Nephron (organoid): Measurements from ENCODE around the gene DDHD1.
A peak's percentile ranks its signal among the peaks of the same experiment; 100 is the strongest.

Experiments
- H3K27ac Mint-ChIP-seq, 3 experiments: 2 replicates each; pipeline ENCODE4 v1.8.0; 2020; ENCODE audit warnings: mixed read lengths in 3 of 3, mild to moderate bottlenecking in 2 of 3, moderate library complexity in 1 of 3
- H3K27me3 Mint-ChIP-seq: 2 replicates; pipeline ENCODE4 v1.8.0; 2021; ENCODE audit warnings: low read depth, mild to moderate bottlenecking, moderate library complexity, mixed read lengths
- H3K36me3 Mint-ChIP-seq: 2 replicates; pipeline ENCODE4 v1.8.0; 2020; ENCODE audit warnings: low read depth, mixed read lengths
- H3K4me1 Mint-ChIP-seq: 2 replicates; pipeline ENCODE4 v1.8.0; 2020; ENCODE audit warnings: mixed read lengths
- H3K4me3 Mint-ChIP-seq, 3 experiments: 2 replicates each; pipeline ENCODE4 v1.8.0; 2020; ENCODE audit warnings: mild to moderate bottlenecking in 3 of 3, mixed read lengths in 3 of 3, moderate library complexity in 2 of 3
- H3K9me3 Mint-ChIP-seq: 2 replicates; pipeline ENCODE4 v1.8.0; 2020; ENCODE audit warnings: mixed read lengths
- TF ChIP-seq, protein P1 (sequence below), 3 experiments: fragments of 200-600 bp; sonication (generic); IDR thresholded peaks; one replicate each; pipeline ENCODE4 v1.5.0; 2021; ENCODE audit warnings: antibody characterized with exemption in 3 of 3; ENCODE audit not compliant: unreplicated experiment in 3 of 3

Gene DDHD1

DNA sequence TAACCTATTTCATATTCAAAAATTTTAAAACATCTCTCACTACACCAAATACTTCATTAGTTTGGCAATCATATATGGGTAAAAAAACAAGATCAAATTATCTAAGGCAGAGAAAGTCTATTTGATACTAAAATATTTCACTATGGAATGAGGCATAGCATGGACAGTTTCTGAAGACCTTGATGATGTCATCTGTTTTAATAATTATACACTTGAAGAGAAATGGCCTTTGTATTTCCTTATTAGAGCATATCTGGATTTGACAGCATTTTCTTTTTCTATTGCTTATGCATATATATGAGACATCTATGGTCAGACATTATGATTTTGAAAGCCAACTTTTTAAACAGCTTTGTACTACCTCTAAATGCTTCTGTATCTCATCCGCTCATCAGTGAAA lies 88.6 kb downstream of the DDHD1 start:
- H3K36me3 Mint-ChIP-seq, result peaks cover 10% of the 10 kb centered on the region
- TF ChIP-seq, protein P1, sequence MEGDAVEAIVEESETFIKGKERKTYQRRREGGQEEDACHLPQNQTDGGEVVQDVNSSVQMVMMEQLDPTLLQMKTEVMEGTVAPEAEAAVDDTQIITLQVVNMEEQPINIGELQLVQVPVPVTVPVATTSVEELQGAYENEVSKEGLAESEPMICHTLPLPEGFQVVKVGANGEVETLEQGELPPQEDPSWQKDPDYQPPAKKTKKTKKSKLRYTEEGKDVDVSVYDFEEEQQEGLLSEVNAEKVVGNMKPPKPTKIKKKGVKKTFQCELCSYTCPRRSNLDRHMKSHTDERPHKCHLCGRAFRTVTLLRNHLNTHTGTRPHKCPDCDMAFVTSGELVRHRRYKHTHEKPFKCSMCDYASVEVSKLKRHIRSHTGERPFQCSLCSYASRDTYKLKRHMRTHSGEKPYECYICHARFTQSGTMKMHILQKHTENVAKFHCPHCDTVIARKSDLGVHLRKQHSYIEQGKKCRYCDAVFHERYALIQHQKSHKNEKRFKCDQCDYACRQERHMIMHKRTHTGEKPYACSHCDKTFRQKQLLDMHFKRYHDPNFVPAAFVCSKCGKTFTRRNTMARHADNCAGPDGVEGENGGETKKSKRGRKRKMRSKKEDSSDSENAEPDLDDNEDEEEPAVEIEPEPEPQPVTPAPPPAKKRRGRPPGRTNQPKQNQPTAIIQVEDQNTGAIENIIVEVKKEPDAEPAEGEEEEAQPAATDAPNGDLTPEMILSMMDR (IDR thresholded peaks at IDR 0.05; ENCODE audit: unreplicated experiment in 3 of 3), result no peak
- no peak overlapping the region for H3K4me3 Mint-ChIP-seq
- peak overlapping the region in 1 of 3 experiments; percentile 52 for H3K27ac Mint-ChIP-seq
- no peaks in the 10 kb centered on the region for H3K9me3 Mint-ChIP-seq
- H3K4me1 Mint-ChIP-seq, result peaks cover 18% of the 10 kb centered on the region
- no peaks in the 10 kb centered on the region for H3K27me3 Mint-ChIP-seq

DNA sequence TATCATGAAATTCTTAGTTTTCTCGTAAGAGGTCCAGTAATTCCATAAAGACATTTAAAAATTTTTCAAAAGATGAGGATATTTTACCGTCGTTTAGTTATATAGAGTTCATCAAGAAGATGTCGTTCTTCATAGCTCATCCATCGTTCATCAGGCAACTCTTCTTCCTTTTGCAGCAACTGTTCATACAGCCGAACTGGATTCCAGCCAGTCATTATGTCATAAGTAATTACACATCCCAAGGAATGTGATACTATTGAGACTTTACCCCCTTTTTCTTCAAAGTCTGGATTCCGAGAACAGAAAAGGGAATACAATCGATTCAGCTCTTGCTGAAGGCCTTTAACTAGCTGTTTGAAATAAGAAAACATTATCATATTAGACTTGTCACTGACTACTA lies 90.3 kb downstream of the DDHD1 start:
- Mint-ChIP-seq H3K27me3 (no peaks in the 10 kb centered on the region), H3K27ac (peak overlapping the region in 2 of 3 experiments; percentile 11 to 83), H3K4me1 (peaks cover 18% of the 10 kb centered on the region), H3K9me3 (no peaks in the 10 kb centered on the region), H3K36me3 (peaks cover 10% of the 10 kb centered on the region), H3K4me3 (no peak overlapping the region)
- TF ChIP-seq, protein P1 (IDR thresholded peaks at IDR 0.05; ENCODE audit: unreplicated experiment in 3 of 3), result no peak

DNA sequence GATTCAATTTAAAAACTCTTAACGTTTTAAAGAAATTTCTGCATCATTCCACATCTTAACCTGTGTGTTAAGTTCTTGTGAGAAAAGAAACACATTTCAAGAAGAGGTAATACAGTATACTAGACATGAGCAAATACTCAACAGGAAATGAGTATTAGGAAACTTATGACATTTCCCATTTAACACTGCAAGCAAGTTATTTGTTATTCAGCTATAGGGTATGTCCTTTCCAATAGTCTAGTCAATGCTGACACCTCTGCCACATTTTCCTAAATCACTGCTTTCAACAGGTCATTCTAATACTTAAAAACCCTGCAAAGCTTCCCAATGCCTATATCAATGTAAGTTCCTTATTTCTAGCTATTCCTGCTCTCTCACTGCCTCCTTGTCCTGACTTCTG lies 93.1 kb downstream of the DDHD1 start:
- Mint-ChIP-seq H3K4me1 (peaks cover 18% of the 10 kb centered on the region), H3K36me3 (peaks cover 10% of the 10 kb centered on the region), H3K4me3 (no peak overlapping the region), H3K27ac (no peak overlapping the region), H3K9me3 (no peaks in the 10 kb centered on the region), H3K27me3 (no peaks in the 10 kb centered on the region)
- TF ChIP-seq, protein P1 (IDR thresholded peaks at IDR 0.05; ENCODE audit: unreplicated experiment in 3 of 3), result no peak

DNA sequence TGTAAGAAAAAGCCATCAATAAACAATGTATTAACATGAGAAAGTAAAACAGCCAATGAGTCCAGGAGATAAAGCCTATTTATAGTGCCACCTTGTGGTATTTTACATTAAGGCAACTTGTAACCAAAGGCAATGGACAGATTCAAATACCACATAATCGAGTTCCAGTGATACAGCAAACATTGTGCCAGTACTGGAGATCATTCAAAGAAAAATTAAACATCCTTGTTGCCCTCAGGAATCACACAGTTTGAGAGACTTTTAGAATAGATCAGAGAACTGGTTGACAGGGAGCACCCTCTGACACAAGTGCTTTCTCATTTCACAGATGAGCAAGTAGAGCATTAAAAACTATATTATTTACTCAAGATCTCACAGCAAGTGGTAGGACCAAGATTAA lies 98.1 kb downstream of the DDHD1 start:
- no peaks in the 10 kb centered on the region for H3K9me3 Mint-ChIP-seq
- no peaks in the 10 kb centered on the region for H3K27me3 Mint-ChIP-seq
- H3K4me1 Mint-ChIP-seq, result no peaks in the 10 kb centered on the region
- TF ChIP-seq, protein P1 (IDR thresholded peaks at IDR 0.05; ENCODE audit: unreplicated experiment in 3 of 3), result peak; percentile 73 to 79 (median 78)
- H3K36me3 Mint-ChIP-seq, result peaks cover 4% of the 10 kb centered on the region
- H3K4me3 Mint-ChIP-seq, result no peak overlapping the region
- H3K27ac Mint-ChIP-seq, result no peak overlapping the region

DNA sequence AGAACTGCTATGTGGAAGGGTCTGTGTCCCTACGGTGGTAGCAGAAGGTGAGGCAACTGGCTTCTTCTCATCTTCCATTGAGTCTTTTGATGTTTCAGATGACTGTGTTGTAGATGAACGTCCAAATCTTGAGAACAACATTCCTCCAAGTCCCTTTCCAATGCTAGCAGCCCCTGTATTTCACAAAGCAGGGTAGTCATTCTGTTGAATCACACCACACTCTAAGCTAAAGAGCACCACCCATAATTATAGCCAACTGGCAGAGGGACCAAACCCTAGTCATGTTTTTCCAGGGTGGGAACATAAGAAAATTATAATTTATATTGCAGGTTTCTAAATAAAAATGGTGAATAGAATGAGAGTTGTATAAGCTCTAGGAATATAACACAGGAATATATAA lies 98.7 kb downstream of the DDHD1 start:
- Mint-ChIP-seq H3K36me3 (peaks cover 4% of the 10 kb centered on the region), H3K27ac (no peak overlapping the region), H3K9me3 (no peaks in the 10 kb centered on the region), H3K4me1 (no peaks in the 10 kb centered on the region), H3K4me3 (no peak overlapping the region), H3K27me3 (no peaks in the 10 kb centered on the region)
- TF ChIP-seq, protein P1 (IDR thresholded peaks at IDR 0.05; ENCODE audit: unreplicated experiment in 3 of 3), result no peak

DNA sequence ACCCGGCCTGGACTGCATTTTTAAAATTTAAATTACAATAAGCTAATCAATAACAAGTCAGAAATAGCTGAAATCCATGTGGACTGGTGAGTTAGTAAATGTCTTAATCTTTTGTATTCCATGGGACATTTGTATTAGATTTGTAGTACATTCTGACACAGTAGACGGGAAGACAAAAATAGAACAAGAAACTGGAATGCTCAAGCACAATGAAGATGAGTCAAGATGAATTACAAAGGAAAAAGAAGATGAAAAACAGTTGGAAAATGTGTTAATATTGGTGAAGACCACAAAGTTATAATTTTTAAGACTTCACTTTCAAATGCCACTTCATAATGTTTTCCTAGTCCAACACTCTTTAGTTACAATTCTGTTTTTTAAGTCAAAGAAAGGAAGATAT lies 104.5 kb downstream of the DDHD1 start:
- no peaks in the 10 kb centered on the region for H3K27me3 Mint-ChIP-seq
- peaks cover 20% of the 10 kb centered on the region for H3K4me1 Mint-ChIP-seq
- no peak overlapping the region for H3K4me3 Mint-ChIP-seq
- H3K27ac Mint-ChIP-seq, result no peak overlapping the region
- TF ChIP-seq, protein P1 (IDR thresholded peaks at IDR 0.05; ENCODE audit: unreplicated experiment in 3 of 3), result no peak
- peaks cover 10% of the 10 kb centered on the region for H3K36me3 Mint-ChIP-seq
- no peaks in the 10 kb centered on the region for H3K9me3 Mint-ChIP-seq
